DND-41 (cell line): ENCODE data around the gene RHOF.
A peak's percentile ranks its signal among the peaks of the same experiment; 100 is the strongest.

Source experiments
- ATAC-seq: fragments of 200-7000 bp; cut with Tn5 transposase; 3 replicates; pipeline ENCODE4 v1.9.1; 2021; ENCODE audit warnings: low read depth; ENCODE audit not compliant: insufficient read depth
- DNase-seq: peaks from one replicate; pipeline ENCODE4 v3.0.0-alpha.2; 2020
- H2AFZ ChIP-seq: 2 replicates; pipeline ENCODE4 v1.6.0; 2012; ENCODE audit warnings: low read depth, low read length
- H3K27ac ChIP-seq: 2 replicates; pipeline ENCODE4 v1.5.1; 2012; ENCODE audit warnings: low read length, inconsistent platforms
- H3K27me3 ChIP-seq: fragments of 200-600 bp; sonication (generic); 2 replicates; pipeline ENCODE4 v1.6.0; 2012; ENCODE audit warnings: low read length, mild to moderate bottlenecking, inconsistent platforms; ENCODE audit not compliant: insufficient read depth, poor library complexity
- H3K36me3 ChIP-seq: 2 replicates; pipeline ENCODE4 v1.5.1; 2012; ENCODE audit warnings: low read length, inconsistent platforms; ENCODE audit not compliant: insufficient read depth
- H3K4me1 ChIP-seq: 2 replicates; pipeline ENCODE4 v1.5.1; 2012; ENCODE audit warnings: mild to moderate bottlenecking, low read length; ENCODE audit not compliant: insufficient read depth
- H3K4me2 ChIP-seq: 2 replicates; pipeline ENCODE4 v1.6.0; 2012; ENCODE audit warnings: mild to moderate bottlenecking, moderate library complexity, low read length, inconsistent platforms; ENCODE audit not compliant: insufficient read depth
- H3K4me3 ChIP-seq, 2 experiments: fragments of 200-600 bp in 1 of 2; shearing (Covaris generic) in 1 of 2; 2 replicates each; pipeline ENCODE4 v1.5.1; 2012 to 2016; ENCODE audit warnings: inconsistent platforms in 2 of 2, low read length in 2 of 2, mild to moderate bottlenecking in 2 of 2, low read depth in 1 of 2, moderate library complexity in 1 of 2
- H3K79me2 ChIP-seq: 2 replicates; pipeline ENCODE4 v1.6.0; 2012; ENCODE audit warnings: low read length, inconsistent platforms; ENCODE audit not compliant: insufficient read depth
- H3K9ac ChIP-seq: 2 replicates; pipeline ENCODE4 v1.6.0; 2012; ENCODE audit warnings: low read depth, mild to moderate bottlenecking, inconsistent platforms, low read length, moderate library complexity
- H3K9me3 ChIP-seq: 2 replicates; pipeline ENCODE4 v1.5.1; 2012; ENCODE audit warnings: low read length, moderate library complexity, mild to moderate bottlenecking, inconsistent platforms; ENCODE audit not compliant: insufficient read depth, severe bottlenecking
- H4K20me1 ChIP-seq: 2 replicates; pipeline ENCODE4 v1.6.0; 2012; ENCODE audit warnings: low read length; ENCODE audit not compliant: insufficient read depth
- CTCF ChIP-seq: IDR thresholded peaks from 2 replicates; pipeline ENCODE4 v1.5.1; 2012; ENCODE audit warnings: borderline replicate concordance, low read length, moderate library complexity, mild to moderate bottlenecking; ENCODE audit not compliant: poor library complexity, severe bottlenecking; ENCODE audit errors: extremely low read depth
- EZH2 ChIP-seq: IDR thresholded peaks from 3 replicates; pipeline ENCODE4 v1.6.1; 2012; ENCODE audit warnings: borderline replicate concordance, low read depth, mild to moderate bottlenecking, moderate library complexity, low read length, inconsistent platforms; ENCODE audit not compliant: severe bottlenecking

Gene RHOF

GRCh38 chr12:121826318-121827150 is 33.0 kb upstream of the RHOF start:
- Histone ChIP-seq H3K79me2 (peaks cover 4% of the 10 kb centered on the region; the same call in 1 of the 2 replicates), H4K20me1 (peaks cover 34% of the 10 kb centered on the region), H3K4me1 (no peaks in the 10 kb centered on the region), H3K36me3 (peaks cover 92% of the 10 kb centered on the region), H2AFZ (no peak overlapping the region), H3K4me2 (no peak overlapping the region), H3K27ac (no peak overlapping the region), H3K9ac (no peak overlapping the region), H3K4me3 (no peak overlapping the region), H3K27me3 (no peaks in the 10 kb centered on the region), H3K9me3 (no peaks in the 10 kb centered on the region)
- ATAC-seq (no peak), DNase-seq (no peak)
- TF ChIP-seq EZH2 (no peak), CTCF (no peak)

- no peak overlapping the region for H3K4me2 ChIP-seq
- no peak overlapping the region for H3K9ac ChIP-seq
- no peaks in the 10 kb centered on the region for H3K4me1 ChIP-seq
- H2AFZ ChIP-seq, result no peak overlapping the region
- H3K9me3 ChIP-seq, result no peaks in the 10 kb centered on the region
- no peak for DNase-seq
- peaks cover 92% of the 10 kb centered on the region for H3K36me3 ChIP-seq
- no peak overlapping the region for H3K4me3 ChIP-seq
- no peak overlapping the region for H3K27ac ChIP-seq
- ATAC-seq, result peak; percentile 34; the same call in 2 of the 3 replicates
- H3K79me2 ChIP-seq, result peaks cover 6% of the 10 kb centered on the region
- peaks cover 34% of the 10 kb centered on the region for H4K20me1 ChIP-seq
- no peak for TF ChIP-seq EZH2
- no peak for TF ChIP-seq CTCF
- H3K27me3 ChIP-seq, result no peaks in the 10 kb centered on the region
Observed at GRCh38 chr12:121825041-121825523, 31.6 kb upstream of the RHOF start.

- H2AFZ ChIP-seq, result no peak overlapping the region
- H3K36me3 ChIP-seq, result peaks cover 92% of the 10 kb centered on the region
- H3K27me3 ChIP-seq, result no peaks in the 10 kb centered on the region
- peaks cover 34% of the 10 kb centered on the region for H4K20me1 ChIP-seq
- H3K27ac ChIP-seq, result no peak overlapping the region
- H3K9ac ChIP-seq, result no peak overlapping the region
- H3K9me3 ChIP-seq, result no peaks in the 10 kb centered on the region
- peaks cover 16% of the 10 kb centered on the region for H3K79me2 ChIP-seq
- ATAC-seq, result no peak
- TF ChIP-seq EZH2 (no peak), CTCF (no peak)
- no peak overlapping the region for H3K4me3 ChIP-seq
- DNase-seq, result no peak
- H3K4me2 ChIP-seq, result no peak overlapping the region
- no peaks in the 10 kb centered on the region for H3K4me1 ChIP-seq
Observed at GRCh38 chr12:121823727-121824115, 30.2 kb upstream of the RHOF start.
